ENCODE data around the gene CDK7. TPM values are rescaled to one million over a fixed set of nuclear protein-coding genes. Genes with fewer than 3 reads are reported as not detected.

Gene CDK7
- total RNA-seq, 1 donor from 2014 or later = 35.4 TPM

- TF ChIP-seq CTCF (IDR thresholded peaks at IDR 0.05) = no peak
- Mint-ChIP-seq H3K4me1 (ENCODE audit: unreplicated experiment) (peaks cover 20% of the 10 kb centered on the region), H3K9me3 (ENCODE audit: unreplicated experiment) (no peaks in the 10 kb centered on the region), H3K4me3 (ENCODE audit: unreplicated experiment) (no peak overlapping the region), H3K27ac (ENCODE audit: unreplicated experiment) (no peak overlapping the region), H3K27me3 (ENCODE audit: unreplicated experiment) (no peaks in the 10 kb centered on the region), H3K36me3 (ENCODE audit: unreplicated experiment) (peaks cover 14% of the 10 kb centered on the region)
- DNase-seq (ENCODE audit: extremely low spot score, unreplicated experiment) = peak; percentile 23
Observed at GRCh38 chr5:69279517-69279916, 44.8 kb downstream of the CDK7 start.

- Mint-ChIP-seq H3K27me3 (ENCODE audit: unreplicated experiment) (no peaks in the 10 kb centered on the region), H3K27ac (ENCODE audit: unreplicated experiment) (no peak overlapping the region), H3K4me3 (ENCODE audit: unreplicated experiment) (no peak overlapping the region), H3K9me3 (ENCODE audit: unreplicated experiment) (no peaks in the 10 kb centered on the region), H3K36me3 (ENCODE audit: unreplicated experiment) (peaks cover 18% of the 10 kb centered on the region), H3K4me1 (ENCODE audit: unreplicated experiment) (peaks cover 26% of the 10 kb centered on the region)
- peak; percentile 38 for DNase-seq (ENCODE audit: extremely low spot score, unreplicated experiment)
- TF ChIP-seq CTCF (IDR thresholded peaks at IDR 0.05) = no peak
Observed at GRCh38 chr5:69281114-69281513, 46.4 kb downstream of the CDK7 start.

DNA sequence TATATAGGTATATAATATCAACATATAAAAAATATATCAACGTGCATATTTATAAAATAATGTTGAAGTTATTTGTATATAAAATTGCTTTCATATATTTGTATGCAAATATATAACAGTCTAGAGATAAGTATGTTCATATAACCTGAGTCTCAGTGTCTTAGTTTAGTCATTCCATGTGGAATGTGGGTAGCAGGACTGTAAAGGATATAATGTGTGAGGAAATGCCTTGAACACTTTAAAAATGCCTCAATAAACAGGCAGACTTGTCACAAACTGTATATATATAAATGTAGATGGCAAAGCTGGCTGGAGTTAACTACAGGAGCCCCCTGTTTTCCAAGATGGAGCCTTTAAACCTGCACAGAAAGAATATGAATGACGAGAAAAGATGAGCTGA lies 49.5 kb downstream of the CDK7 start:
- Mint-ChIP-seq H3K9me3 (ENCODE audit: unreplicated experiment) (no peaks in the 10 kb centered on the region), H3K36me3 (ENCODE audit: unreplicated experiment) (peaks cover 16% of the 10 kb centered on the region), H3K4me1 (ENCODE audit: unreplicated experiment) (peaks cover 11% of the 10 kb centered on the region), H3K4me3 (ENCODE audit: unreplicated experiment) (no peak overlapping the region), H3K27ac (ENCODE audit: unreplicated experiment) (peak overlapping the region; percentile 16), H3K27me3 (ENCODE audit: unreplicated experiment) (no peaks in the 10 kb centered on the region)
- no peak for DNase-seq (ENCODE audit: extremely low spot score, unreplicated experiment)
- no peak for TF ChIP-seq CTCF (IDR thresholded peaks at IDR 0.05)

DNA sequence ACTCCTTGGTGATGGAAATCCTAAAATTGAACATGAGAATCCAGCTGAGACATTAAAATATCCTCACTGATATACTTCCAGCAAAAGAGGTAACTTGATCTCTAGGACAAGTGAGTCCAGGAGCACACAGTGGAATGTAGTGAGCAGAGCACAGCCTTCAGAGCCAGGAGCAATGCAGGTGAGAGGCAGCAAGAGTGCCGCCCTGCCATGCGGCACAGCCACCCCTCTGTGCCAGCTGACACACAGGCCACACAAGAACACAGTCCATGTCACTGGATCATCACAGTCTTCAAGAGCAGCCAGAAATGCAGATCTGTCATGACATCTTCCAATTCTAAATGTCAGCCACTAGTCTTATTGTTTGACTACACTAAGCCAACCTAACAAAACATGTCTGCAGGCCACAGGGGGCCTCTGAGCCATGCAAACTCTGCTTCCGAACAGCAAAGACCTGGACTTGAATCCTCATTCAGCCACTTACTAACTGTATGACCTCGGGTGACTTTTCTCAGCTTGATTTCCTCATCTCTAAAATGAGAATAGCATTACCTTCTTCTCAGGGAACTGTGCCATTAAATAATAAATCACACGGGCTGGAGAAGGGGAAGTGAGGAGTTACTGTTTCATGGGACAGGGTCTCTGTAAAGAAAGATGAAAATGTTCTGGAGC lies 50.9 kb downstream of the CDK7 start:
- Mint-ChIP-seq H3K9me3 (ENCODE audit: unreplicated experiment) (no peaks in the 10 kb centered on the region), H3K4me1 (ENCODE audit: unreplicated experiment) (peaks cover 11% of the 10 kb centered on the region), H3K4me3 (ENCODE audit: unreplicated experiment) (no peak overlapping the region), H3K36me3 (ENCODE audit: unreplicated experiment) (peaks cover 10% of the 10 kb centered on the region), H3K27ac (ENCODE audit: unreplicated experiment) (no peak overlapping the region), H3K27me3 (ENCODE audit: unreplicated experiment) (no peaks in the 10 kb centered on the region)
- no peak for TF ChIP-seq CTCF (IDR thresholded peaks at IDR 0.05)
- peak; percentile 60 for DNase-seq (ENCODE audit: extremely low spot score, unreplicated experiment)

DNA sequence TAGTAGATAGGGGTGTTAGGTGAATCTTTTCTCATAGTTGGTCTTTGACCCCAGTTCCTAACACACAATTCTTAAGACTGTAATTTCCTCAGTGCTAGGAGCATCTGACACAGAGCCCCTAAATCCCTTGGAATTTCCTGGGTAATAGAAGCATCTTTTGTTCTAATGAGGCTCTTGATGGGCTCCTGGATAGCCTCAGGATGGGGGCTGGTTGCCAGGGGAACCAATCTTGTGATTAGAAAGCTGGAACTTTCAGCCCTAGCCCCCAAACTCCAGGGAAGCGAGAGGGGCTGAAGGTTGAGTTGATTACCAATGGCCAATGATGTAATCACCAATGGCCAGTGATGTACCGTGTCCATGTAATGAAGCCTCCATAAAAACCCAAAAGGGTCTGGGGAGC lies 53.4 kb downstream of the CDK7 start:
- TF ChIP-seq CTCF (IDR thresholded peaks at IDR 0.05) = no peak
- Mint-ChIP-seq H3K9me3 (ENCODE audit: unreplicated experiment) (no peaks in the 10 kb centered on the region), H3K27ac (ENCODE audit: unreplicated experiment) (no peak overlapping the region), H3K27me3 (ENCODE audit: unreplicated experiment) (no peaks in the 10 kb centered on the region), H3K4me3 (ENCODE audit: unreplicated experiment) (no peak overlapping the region), H3K36me3 (ENCODE audit: unreplicated experiment) (peaks cover 10% of the 10 kb centered on the region), H3K4me1 (ENCODE audit: unreplicated experiment) (peaks cover 11% of the 10 kb centered on the region)
- DNase-seq (ENCODE audit: extremely low spot score, unreplicated experiment) = no peak

Data from osteocyte (in vitro differentiated cells).